HepG2 (cell line): ENCODE results near the gene SCIN. TPM values are rescaled to one million over a fixed set of nuclear protein-coding genes. Genes with fewer than 3 reads are reported as not detected.

Source experiments
- ATAC-seq: fragments of 200-7000 bp; cut with Tn5 transposase; 3 replicates; pipeline ENCODE4 v1.9.1; 2020; ENCODE audit warnings: mild to moderate bottlenecking, moderate library complexity
- BruUV-seq: library from RNA; stranded (reverse); fragments of 400-500 nt; replicated peaks from 2 replicates; lab custom pipeline; 2021; lab: Mats Ljungman, UMichigan
- CTCF ChIA-PET: fragments of 300-600 bp; formaldehyde crosslinking; extraction: SDS; loops from one replicate; lab custom pipeline; 2021; ENCODE audit warnings: low total read pairs, inconsistent platforms, low intra/inter-chr PET ratio; lab: Yijun Ruan, JAX
- POLR2A ChIA-PET: fragments of 350-600 bp; sonication (Branson Sonifier 250); formaldehyde crosslinking; loops from one replicate; lab custom pipeline; 2020; ENCODE audit warnings: antibody characterized with exemption, inconsistent platforms; lab: Yijun Ruan, JAX
- DNase-seq: peaks from one replicate; pipeline ENCODE4 v3.0.0-alpha.2; 2015; ENCODE audit warnings: low spot score
- FAIRE-seq: peaks from 3 replicates; lab custom pipeline; 2011; peaks lifted over from hg19 to GRCh38; lab: Jason Lieb, UNC
- H2AFZ ChIP-seq: one replicate; pipeline ENCODE4 v1.6.1; 2011; ENCODE audit warnings: low read length, inconsistent platforms
- H3K27ac ChIP-seq: fragments of 300-600 bp; 3 replicates; pipeline ENCODE4 v1.8.0; 2011; ENCODE audit warnings: mixed run types, mild to moderate bottlenecking, mixed read lengths, low read length, inconsistent platforms; ENCODE audit not compliant: insufficient read depth; ENCODE audit errors: extremely low read length
- H3K27me3 ChIP-seq, 2 experiments: fragments of 200-600 bp in 1 of 2; 2 replicates in 1 of 2; 3 replicates in 1 of 2; pipeline versions ENCODE4 v1.6.0 to v1.8.0; 2011; ENCODE audit warnings: low read length in 2 of 2, mild to moderate bottlenecking in 2 of 2, moderate library complexity in 2 of 2, inconsistent platforms in 1 of 2; ENCODE audit not compliant: insufficient read depth in 2 of 2, control insufficient read depth in 1 of 2
- H3K36me3 ChIP-seq, 2 experiments: fragments of 200-600 bp in 1 of 2; replicated peaks in 1 of 2; 2 replicates in 1 of 2; 3 replicates in 1 of 2; pipeline versions ENCODE4 v1.5.1 to v1.8.0; 2011; ENCODE audit warnings: low read length in 2 of 2, inconsistent platforms in 1 of 2; ENCODE audit not compliant: insufficient read depth in 2 of 2, control insufficient read depth in 1 of 2
- H3K4me1 ChIP-seq: 2 replicates; pipeline ENCODE4 v1.5.1; 2012; ENCODE audit warnings: low read length, inconsistent platforms; ENCODE audit not compliant: insufficient read depth
- H3K4me2 ChIP-seq: 2 replicates; pipeline ENCODE4 v1.6.0; 2011; ENCODE audit warnings: low read depth, low read length, inconsistent platforms
- H3K4me3 ChIP-seq, 3 experiments: fragments of 200-600 bp in 1 of 3; sonication (generic), shearing (Covaris generic) in 1 of 3; replicated peaks in 1 of 3; 2 replicates each; pipeline ENCODE4 v1.5.1; 2011 to 2016; ENCODE audit warnings: low read length in 3 of 3, inconsistent platforms in 2 of 3, low read depth in 2 of 3, mild to moderate bottlenecking in 2 of 3, control low read depth in 1 of 3, mixed read lengths in 1 of 3; ENCODE audit not compliant: insufficient read depth in 1 of 3
- H3K79me2 ChIP-seq: one replicate; pipeline ENCODE4 v1.6.1; 2011; ENCODE audit warnings: low read length, inconsistent platforms; ENCODE audit not compliant: insufficient read depth
- H3K9ac ChIP-seq: 2 replicates; pipeline ENCODE4 v1.6.0; 2011; ENCODE audit warnings: mild to moderate bottlenecking, low read depth, low read length, inconsistent platforms; ENCODE audit not compliant: insufficient read depth
- H3K9me3 ChIP-seq: 2 replicates; pipeline ENCODE4 v1.5.1; 2012; ENCODE audit warnings: mild to moderate bottlenecking, low read length
- H4K20me1 ChIP-seq: 2 replicates; pipeline ENCODE4 v1.6.0; 2011; ENCODE audit warnings: inconsistent platforms, mild to moderate bottlenecking, low read length, moderate library complexity; ENCODE audit not compliant: insufficient read depth
- CENPX ChIP-seq: sonication (generic); formaldehyde crosslinking; IDR thresholded peaks from 2 replicates; pipeline ENCODE4 v1.9.0; 2021; ENCODE audit warnings: mild to moderate bottlenecking, missing genetic modification reagents, moderate library complexity
- CREM ChIP-seq, 2 experiments: sonication (generic) in 1 of 2; formaldehyde crosslinking in 1 of 2; IDR thresholded peaks; 2 replicates each; pipeline versions ENCODE4 v1.4.0 to v1.6.1; 2016 to 2020; ENCODE audit warnings: antibody characterized with exemption in 1 of 2, mild to moderate bottlenecking in 1 of 2, missing genetic modification reagents in 1 of 2
- FOXA1 ChIP-seq, 2 experiments: fragments of 450-650 bp in 1 of 2; sonication (generic) in 1 of 2; formaldehyde crosslinking in 1 of 2; IDR thresholded peaks; 2 replicates each; pipeline versions ENCODE4 v1.4.0 to v1.6.1; 2016 to 2020; ENCODE audit warnings: missing genetic modification reagents in 1 of 2
- FOXO1 ChIP-seq: sonication (generic); formaldehyde crosslinking; IDR thresholded peaks from 2 replicates; pipeline ENCODE4 v1.4.0; 2020; ENCODE audit warnings: missing genetic modification reagents
- GATA4 ChIP-seq: sonication (generic); IDR thresholded peaks from 2 replicates; pipeline ENCODE4 v1.6.1; 2016; ENCODE audit warnings: antibody characterized with exemption, low read depth, borderline replicate concordance
- HDAC6 ChIP-seq: fragments of 200-600 bp; sonication (generic); IDR thresholded peaks from 2 replicates; pipeline ENCODE4 v1.7.0; 2017; ENCODE audit warnings: mild to moderate bottlenecking, antibody characterized with exemption, low read length, low read depth
- KLF12 ChIP-seq: sonication (generic); formaldehyde crosslinking; IDR thresholded peaks from 2 replicates; pipeline ENCODE4 v1.4.0; 2020; ENCODE audit warnings: missing genetic modification reagents, borderline replicate concordance
- NFKBIZ ChIP-seq: IDR thresholded peaks from 2 replicates; pipeline ENCODE4 v1.6.1; 2018; ENCODE audit warnings: missing genetic modification reagents, missing compliant biosample characterization
- RAD51 ChIP-seq: fragments of 450-650 bp; IDR thresholded peaks from 2 replicates; pipeline ENCODE4 v1.6.1; 2016; ENCODE audit warnings: borderline replicate concordance
- SAFB2 ChIP-seq: sonication (generic); formaldehyde crosslinking; IDR thresholded peaks from 2 replicates; pipeline ENCODE4 v1.5.1; 2020; ENCODE audit warnings: missing genetic modification reagents, low read depth, mild to moderate bottlenecking, borderline replicate concordance
- SKIL ChIP-seq: sonication (generic); formaldehyde crosslinking; IDR thresholded peaks from 2 replicates; pipeline ENCODE4 v1.8.0; 2022; ENCODE audit warnings: missing genetic modification reagents, mild to moderate bottlenecking, moderate library complexity, borderline replicate concordance
- SRSF4 ChIP-seq: fragments of 200-400 bp; formaldehyde crosslinking; IDR thresholded peaks from one replicate; pipeline ENCODE4 v1.6.1; 2018; ENCODE audit warnings: mild to moderate bottlenecking, low read depth, low read length, moderate library complexity; ENCODE audit not compliant: poor library complexity, severe bottlenecking
- ZBTB7A ChIP-seq: sonication (generic); formaldehyde crosslinking; IDR thresholded peaks from 2 replicates; pipeline ENCODE4 v1.8.0; 2022; ENCODE audit warnings: mild to moderate bottlenecking, missing genetic modification reagents
- ZFP36L2 ChIP-seq: sonication (generic); formaldehyde crosslinking; IDR thresholded peaks from 2 replicates; pipeline ENCODE4 v1.4.0; 2020; ENCODE audit warnings: missing genetic modification reagents
- ZGPAT ChIP-seq: IDR thresholded peaks from 2 replicates; pipeline ENCODE4 v1.6.1; 2016; ENCODE audit warnings: mild to moderate bottlenecking
- ZNF143 ChIP-seq: sonication (generic); formaldehyde crosslinking; IDR thresholded peaks from 2 replicates; pipeline ENCODE4 v1.4.0; 2020; ENCODE audit warnings: missing genetic modification reagents
- ZNF614 ChIP-seq: IDR thresholded peaks from 2 replicates; pipeline ENCODE4 v1.6.1; 2018; ENCODE audit warnings: missing biosample characterization, missing genetic modification reagents, inconsistent platforms, borderline replicate concordance
- WGBS: methylation state at CpG from one replicate; pipeline ENCODE4 v1.1.6; 2017; ENCODE audit warnings: low lambda C conversion rate; 5-methylcytosine and 5-hydroxymethylcytosine counted together
- in situ Hi-C: cut with HindIII; loops from 2 replicates; pipeline ENCODE4 v1.10.0; 2017; ENCODE audit warnings: low pct_unique_long_range_greater_than_20kb; ENCODE audit not compliant: extremely low pct_ligation_motif_present
- intact Hi-C: fragments of 100-400 bp; cut with micrococcal nuclease; formaldehyde crosslinking; loops from one replicate; pipeline ENCODE4 v1.10.0; 2022; ENCODE audit not compliant: unreplicated experiment
- polyA plus RNA-seq, 8 experiments: library from polyadenylated mRNA; depleted of rRNA in 3 of 8; stranded (reverse) in 7 of 8; unstranded in 1 of 8; fragments of >200 nt; fragmentation: Illumina TruSeq in 4 of 8; extraction: Trizol in 4 of 8; gene quantifications; 2 replicates each; pipeline versions ENCODE4 v1.2.1 to v1.2.3, GENCODE V29; 2011 to 2016; ENCODE audit warnings: low read depth in 4 of 8, missing spikeins in 1 of 8, mixed read lengths in 1 of 8; ENCODE audit not compliant: insufficient read depth in 1 of 8
- total RNA-seq, 5 experiments: library from RNA; depleted of rRNA; stranded (reverse); fragments of >200 nt; fragmentation: Illumina TruSeq; extraction: Trizol; gene quantifications; 2 replicates each; pipeline ENCODE4 v1.2.3, GENCODE V29; 2016; ENCODE audit warnings: low read depth in 1 of 5
- TF ChIP-seq, protein P1 (sequence below): sonication (generic); formaldehyde crosslinking; IDR thresholded peaks from 2 replicates; pipeline ENCODE4 v1.5.1; 2020; ENCODE audit warnings: missing genetic modification reagents, mild to moderate bottlenecking, borderline replicate concordance

SCIN gene
- total and polyA plus RNA-seq, 2 of the 13 experiments (the other 11 are each of a cell fraction or from before 2014, with no cell fraction given) = not detected

GRCh38 chr7:12595148-12595547 is 24.6 kb downstream of the SCIN start (continued):
- no peak for TF ChIP-seq HDAC6

GRCh38 chr7:12596225-12596790 is 25.8 kb downstream of the SCIN start:
- no peak for DNase-seq
- no peak for ATAC-seq
- intact Hi-C loops (no loop called here), in situ Hi-C loops (no loop called here)
- Histone ChIP-seq H3K9me3 (no peaks in the 10 kb centered on the region), H3K27me3 (peaks cover 1 to 4% of the 10 kb centered on the region in 2 experiments; a peak in 1 of 5 replicates), H3K79me2 (no peaks in the 10 kb centered on the region), H2AFZ (no peak overlapping the region), H3K4me1 (no peaks in the 10 kb centered on the region), H3K4me3 (no peak overlapping the region), H4K20me1 (no peaks in the 10 kb centered on the region), H3K4me2 (no peak overlapping the region), H3K9ac (no peak overlapping the region), H3K36me3 (no peaks in the 10 kb centered on the region), H3K27ac (no peak overlapping the region)
- FAIRE-seq = no peak
- 33% methylated on average over 6 of the region's 7 CpGs for WGBS
- POLR2A ChIA-PET = no interaction called here
- no TSS peak for BruUV-seq
- CTCF ChIA-PET = no interaction called here
- no peak for TF ChIP-seq CENPX (CRISPR knock-in tag)
- no peak for TF ChIP-seq RAD51
- TF ChIP-seq NFKBIZ (CRISPR knock-in tag) = no peak
- TF ChIP-seq ZGPAT (CRISPR knock-in tag) = no peak
- no peak for TF ChIP-seq FOXA1 (IDR thresholded peaks at IDR 0.05)
- TF ChIP-seq FOXA1 (CRISPR knock-in tag; IDR thresholded peaks at IDR 0.05) = no peak
- TF ChIP-seq KLF12 (CRISPR knock-in tag) = no peak
- TF ChIP-seq, protein P1, sequence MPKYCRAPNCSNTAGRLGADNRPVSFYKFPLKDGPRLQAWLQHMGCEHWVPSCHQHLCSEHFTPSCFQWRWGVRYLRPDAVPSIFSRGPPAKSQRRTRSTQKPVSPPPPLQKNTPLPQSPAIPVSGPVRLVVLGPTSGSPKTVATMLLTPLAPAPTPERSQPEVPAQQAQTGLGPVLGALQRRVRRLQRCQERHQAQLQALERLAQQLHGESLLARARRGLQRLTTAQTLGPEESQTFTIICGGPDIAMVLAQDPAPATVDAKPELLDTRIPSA (CRISPR knock-in tag) = no peak
- TF ChIP-seq GATA4 = no peak
- TF ChIP-seq ZNF614 (CRISPR knock-in tag) = no peak
- no peak for TF ChIP-seq ZFP36L2 (CRISPR knock-in tag)
- no peak for TF ChIP-seq ZBTB7A
- no peak for TF ChIP-seq FOXO1 (CRISPR knock-in tag)
- TF ChIP-seq SAFB2 = no peak
- TF ChIP-seq ZNF143 (CRISPR knock-in tag) = no peak
- TF ChIP-seq SRSF4 = no peak
- TF ChIP-seq SKIL = no peak
- no peak for TF ChIP-seq CREM (IDR thresholded peaks at IDR 0.05)
- TF ChIP-seq CREM (CRISPR knock-in tag; IDR thresholded peaks at IDR 0.05) = no peak
